ENCODE data around the gene GHRHR. TPM values are rescaled to one million over a fixed set of nuclear protein-coding genes. Genes with fewer than 3 reads are reported as not detected.
A peak's percentile ranks its signal among the peaks of the same experiment; 100 is the strongest.

The GHRHR gene
- total RNA-seq, 1 donor from 2014 or later: not detected

DNA sequence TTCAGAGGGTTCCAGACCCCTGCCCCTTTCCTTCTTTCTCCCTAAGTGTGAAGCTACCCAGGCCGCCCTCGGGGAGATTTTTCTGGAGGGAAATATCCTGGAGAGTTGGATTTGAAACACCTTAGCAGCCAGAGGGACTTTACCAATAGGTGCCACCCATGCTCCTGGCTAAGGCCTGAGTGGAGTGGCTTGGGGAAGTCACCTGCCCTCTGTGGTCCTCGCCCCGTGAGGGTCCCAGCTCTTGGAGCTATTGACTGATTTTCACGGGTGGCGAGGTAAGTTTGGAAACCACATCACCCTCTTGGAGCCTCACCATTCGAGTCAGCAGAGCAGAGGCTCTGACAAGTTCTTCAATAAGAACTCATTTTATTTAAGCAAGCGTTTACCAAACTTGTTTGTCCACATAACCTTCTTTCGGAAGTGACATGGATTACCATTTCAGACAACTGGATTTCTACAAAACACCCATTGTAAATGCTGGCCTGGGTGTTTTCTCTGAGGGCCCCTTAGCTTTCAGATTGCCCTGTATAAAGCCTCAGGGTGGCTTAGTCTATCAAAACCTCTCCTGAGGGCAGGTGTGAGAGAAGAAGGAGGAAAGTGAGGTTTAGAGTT is 31.7 kb upstream of the GHRHR start:
- Mint-ChIP-seq H3K9me3 (no peaks in the 10 kb centered on the region), H3K4me1 (ENCODE audit: low read depth) (no peaks in the 10 kb centered on the region), H3K4me3 (no peak overlapping the region), H3K36me3 (ENCODE audit: low read depth) (no peaks in the 10 kb centered on the region), H3K27me3 (ENCODE audit: insufficient read depth) (peaks cover 2% of the 10 kb centered on the region), H3K27ac (no peak overlapping the region)
- intact Hi-C loops (cut with micrococcal nuclease): no loop called here
- DNase-seq (ENCODE audit: low spot score): no peak

DNA sequence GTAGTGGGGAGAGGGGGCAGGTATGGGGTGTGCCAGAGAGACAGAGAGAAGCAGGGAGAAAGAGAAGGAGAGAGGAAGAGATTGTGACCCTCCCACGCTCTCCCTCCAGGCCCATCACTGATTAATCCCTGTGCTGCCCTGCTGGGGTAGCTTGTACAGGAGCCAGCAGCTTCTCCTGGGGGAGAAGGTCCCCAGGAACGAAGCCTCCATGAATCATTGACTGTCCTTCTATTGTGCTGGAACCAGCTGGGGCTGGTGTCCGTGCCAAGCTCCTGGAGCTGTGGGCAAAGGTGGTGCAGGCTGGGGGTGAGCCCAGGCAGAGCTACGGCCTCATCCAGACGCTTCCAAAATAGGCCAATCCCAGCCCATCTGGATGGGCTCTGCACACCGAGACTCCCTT is 31.2 kb upstream of the GHRHR start:
- no peaks in the 10 kb centered on the region for H3K36me3 Mint-ChIP-seq (ENCODE audit: low read depth)
- no peaks in the 10 kb centered on the region for H3K9me3 Mint-ChIP-seq
- DNase-seq (ENCODE audit: low spot score): no peak
- H3K4me3 Mint-ChIP-seq: no peak overlapping the region
- intact Hi-C loops (cut with micrococcal nuclease): no loop called here
- no peak overlapping the region for H3K27ac Mint-ChIP-seq
- peaks cover 5% of the 10 kb centered on the region for H3K27me3 Mint-ChIP-seq (ENCODE audit: insufficient read depth)
- H3K4me1 Mint-ChIP-seq (ENCODE audit: low read depth): no peaks in the 10 kb centered on the region

DNA sequence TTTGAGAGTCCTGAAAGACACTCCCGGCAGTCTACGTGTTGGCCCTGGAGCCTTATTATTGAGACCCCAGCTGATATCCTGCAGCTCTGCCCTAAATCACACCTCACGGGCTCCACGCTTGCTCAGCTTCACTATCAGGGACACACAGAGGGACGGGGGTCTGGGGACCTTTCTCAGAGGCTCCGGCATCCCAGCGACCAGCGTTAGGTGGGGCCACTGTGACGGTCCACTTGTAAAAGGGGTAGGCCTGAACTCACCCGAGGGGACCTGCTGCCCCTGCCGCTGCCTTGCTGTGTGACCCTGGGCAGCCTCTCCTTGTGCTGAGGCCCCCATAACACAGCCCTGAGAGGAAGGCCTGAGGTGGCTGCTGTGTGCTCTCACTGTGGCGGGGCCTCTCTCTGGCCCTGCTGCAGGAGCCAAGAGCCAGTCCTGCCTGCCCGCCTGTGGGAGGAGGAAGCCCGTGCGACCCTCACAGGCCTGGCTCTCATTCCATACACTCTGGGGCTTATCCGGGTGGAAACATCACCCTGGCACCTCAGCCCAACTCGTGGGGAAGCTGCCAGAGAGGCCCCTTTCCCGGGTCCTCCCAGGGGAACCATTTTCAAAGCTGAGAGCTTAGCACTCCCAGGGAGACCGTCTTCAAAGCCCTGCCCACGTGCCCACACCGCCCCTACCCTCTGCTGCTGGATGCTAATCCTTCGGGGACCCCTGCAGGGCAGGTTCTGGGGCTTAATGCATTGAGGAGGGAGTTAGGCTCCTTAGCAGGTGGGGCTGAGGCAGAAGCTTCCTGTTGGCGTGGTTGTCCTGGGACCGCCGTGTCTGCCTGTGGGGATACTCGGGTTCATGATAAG is 30.4 kb upstream of the GHRHR start:
- intact Hi-C loops (cut with micrococcal nuclease): no loop called here
- Mint-ChIP-seq H3K27ac (no peak overlapping the region), H3K27me3 (ENCODE audit: insufficient read depth) (peaks cover 6% of the 10 kb centered on the region), H3K9me3 (no peaks in the 10 kb centered on the region), H3K36me3 (ENCODE audit: low read depth) (no peaks in the 10 kb centered on the region), H3K4me1 (ENCODE audit: low read depth) (no peaks in the 10 kb centered on the region), H3K4me3 (no peak overlapping the region)
- DNase-seq (ENCODE audit: low spot score): no peak

DNA sequence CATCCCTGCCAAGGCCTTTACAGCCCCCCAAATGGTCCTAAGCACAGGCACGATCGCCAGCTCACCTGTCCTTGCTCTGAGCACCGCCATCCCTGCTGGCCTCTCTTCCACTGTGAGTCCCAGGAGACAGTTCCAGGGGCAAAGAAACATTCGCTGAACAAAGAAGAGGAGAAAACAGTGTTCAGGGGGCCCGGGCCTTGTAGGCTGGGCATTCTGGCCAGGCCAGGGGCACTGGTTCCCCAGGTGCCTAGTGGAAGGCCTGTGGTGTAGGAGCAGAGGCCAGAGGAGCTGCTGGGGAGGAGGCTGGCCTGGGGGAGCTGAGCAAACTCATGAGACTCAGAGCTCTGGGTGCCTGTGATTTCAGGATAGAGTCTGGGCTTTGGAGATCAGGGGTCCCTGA is 29.5 kb upstream of the GHRHR start:
- Mint-ChIP-seq H3K4me1 (ENCODE audit: low read depth) (no peaks in the 10 kb centered on the region), H3K27ac (no peak overlapping the region), H3K27me3 (ENCODE audit: insufficient read depth) (peaks cover 6% of the 10 kb centered on the region), H3K9me3 (no peaks in the 10 kb centered on the region), H3K4me3 (no peak overlapping the region), H3K36me3 (ENCODE audit: low read depth) (no peaks in the 10 kb centered on the region)
- no peak for DNase-seq (ENCODE audit: low spot score)
- intact Hi-C loops (cut with micrococcal nuclease): no loop called here

GRCh38 chr7:30934732-30935568 is 28.8 kb upstream of the GHRHR start:
- Mint-ChIP-seq H3K9me3 (no peaks in the 10 kb centered on the region), H3K27ac (no peak overlapping the region), H3K36me3 (ENCODE audit: low read depth) (no peaks in the 10 kb centered on the region), H3K4me3 (no peak overlapping the region), H3K4me1 (ENCODE audit: low read depth) (no peaks in the 10 kb centered on the region), H3K27me3 (ENCODE audit: insufficient read depth) (peaks cover 12% of the 10 kb centered on the region)
- intact Hi-C loops (cut with micrococcal nuclease): no loop called here
- no peak for DNase-seq (ENCODE audit: low spot score)

DNA sequence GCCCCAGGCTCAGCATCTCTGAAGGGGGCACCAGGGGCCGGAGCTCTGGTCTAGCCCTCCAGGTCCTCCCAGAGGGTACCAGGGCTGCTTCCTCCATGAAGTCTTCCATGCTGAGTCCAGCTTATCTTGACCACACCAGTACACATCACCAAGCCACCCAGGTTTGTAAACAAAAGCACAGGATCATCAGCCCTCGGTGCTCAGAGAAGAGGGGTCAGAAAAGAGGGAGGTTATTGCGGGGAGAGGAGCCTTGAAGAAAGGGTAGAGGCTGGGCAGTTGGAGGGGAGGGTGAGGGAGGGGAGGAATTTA is 28.2 kb upstream of the GHRHR start:
- no peaks in the 10 kb centered on the region for H3K36me3 Mint-ChIP-seq (ENCODE audit: low read depth)
- intact Hi-C loops (cut with micrococcal nuclease): no loop called here
- no peak for DNase-seq (ENCODE audit: low spot score)
- no peak overlapping the region for H3K27ac Mint-ChIP-seq
- H3K4me3 Mint-ChIP-seq: no peak overlapping the region
- H3K9me3 Mint-ChIP-seq: no peaks in the 10 kb centered on the region
- peaks cover 18% of the 10 kb centered on the region for H3K27me3 Mint-ChIP-seq (ENCODE audit: insufficient read depth)
- no peaks in the 10 kb centered on the region for H3K4me1 Mint-ChIP-seq (ENCODE audit: low read depth)

DNA sequence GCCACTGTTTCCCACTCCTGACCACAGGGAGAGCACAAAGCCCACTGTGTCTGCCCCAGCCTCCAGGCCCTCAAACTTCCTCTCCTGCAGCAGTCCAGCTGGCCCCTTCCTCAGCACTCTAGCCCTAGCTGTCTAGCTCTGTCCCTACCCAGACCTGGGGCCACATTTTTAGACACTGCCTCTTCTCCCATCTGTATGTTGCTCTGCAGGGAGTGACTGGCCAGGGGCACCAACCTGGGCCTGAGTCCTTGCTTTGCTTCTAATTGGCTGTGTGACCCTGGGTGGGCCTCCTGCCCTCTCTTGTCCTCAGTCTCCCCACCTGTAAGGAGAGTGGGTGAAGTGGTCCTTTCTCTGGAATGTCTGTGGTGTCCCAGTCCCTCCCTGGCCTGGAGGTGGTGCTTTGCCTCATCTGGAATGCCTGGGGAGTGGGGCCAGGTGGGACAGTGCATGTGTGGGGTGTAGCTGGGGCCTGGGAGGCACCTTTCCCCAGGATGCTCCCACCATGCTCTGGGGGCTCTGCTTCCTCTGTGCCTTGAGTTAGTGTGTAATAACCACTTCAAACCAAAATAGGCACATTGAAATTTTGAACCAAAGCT is 27.0 kb upstream of the GHRHR start:
- Mint-ChIP-seq H3K27ac (no peak overlapping the region), H3K36me3 (ENCODE audit: low read depth) (no peaks in the 10 kb centered on the region), H3K27me3 (ENCODE audit: insufficient read depth) (peaks cover 27% of the 10 kb centered on the region), H3K4me3 (no peak overlapping the region), H3K9me3 (no peaks in the 10 kb centered on the region), H3K4me1 (ENCODE audit: low read depth) (no peaks in the 10 kb centered on the region)
- no peak for DNase-seq (ENCODE audit: low spot score)
- intact Hi-C loops (cut with micrococcal nuclease): no loop called here

DNA sequence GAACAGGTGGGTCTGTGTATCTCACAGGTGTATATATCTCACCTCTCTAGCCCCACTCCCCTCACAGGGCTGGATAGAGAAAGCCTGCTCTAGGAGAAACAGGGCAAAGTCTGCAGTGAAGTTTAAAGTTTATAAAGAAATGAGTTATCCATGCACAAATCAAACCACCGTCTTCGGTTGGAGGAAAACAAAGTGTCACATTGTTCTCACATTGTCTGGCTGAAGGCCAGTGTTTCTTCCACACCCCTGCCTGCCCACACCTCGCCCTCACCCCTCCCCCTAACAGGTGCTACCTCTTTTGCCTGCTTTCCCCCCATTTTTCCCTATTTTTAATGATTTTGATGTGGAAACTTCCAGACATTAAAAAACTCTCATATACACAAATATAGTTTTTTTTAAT is 26.3 kb upstream of the GHRHR start:
- peaks cover 29% of the 10 kb centered on the region for H3K27me3 Mint-ChIP-seq (ENCODE audit: insufficient read depth)
- H3K4me3 Mint-ChIP-seq: no peak overlapping the region
- intact Hi-C loops (cut with micrococcal nuclease): no loop called here

DNA sequence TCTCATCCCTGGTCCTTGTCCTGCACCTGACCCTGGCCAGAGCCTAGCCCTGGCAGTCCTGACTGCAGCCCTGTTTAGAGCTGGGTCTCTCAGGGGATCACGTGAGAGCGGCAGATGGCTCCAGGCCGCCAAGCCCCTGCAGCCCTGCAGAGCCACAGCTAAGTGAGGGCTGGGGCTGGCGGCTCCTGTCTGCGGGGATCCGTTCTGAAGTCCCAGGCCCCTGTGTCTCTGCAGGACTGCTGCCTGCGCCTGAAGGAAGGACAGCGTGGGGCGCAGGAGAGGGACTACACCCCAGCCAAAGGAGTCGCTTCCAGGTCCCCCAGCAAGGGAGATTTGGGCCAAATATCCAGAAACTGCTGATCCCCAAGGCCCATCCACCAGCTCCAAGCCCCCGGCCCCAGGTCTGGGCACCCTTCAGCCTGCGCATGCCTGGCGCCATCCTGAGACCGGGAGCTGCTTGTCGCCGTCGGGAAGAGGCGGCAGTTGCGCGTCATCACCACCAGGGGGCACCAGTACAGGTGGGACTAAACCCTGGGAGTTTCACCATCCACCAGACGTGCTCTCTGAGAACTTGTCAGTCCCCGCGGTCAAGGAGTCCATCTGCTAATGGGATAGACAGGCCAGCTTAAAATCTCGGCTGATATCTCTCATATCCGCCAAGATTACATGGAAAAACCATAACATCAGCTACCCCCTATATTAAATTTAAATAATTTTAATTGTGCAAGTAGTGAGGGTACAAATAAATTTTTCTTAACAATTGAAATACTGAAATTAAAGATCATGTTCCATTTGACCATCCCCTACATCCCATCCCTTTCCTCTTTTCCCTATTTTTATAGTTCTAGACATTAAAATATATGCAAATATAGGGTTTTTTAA is 25.1 kb upstream of the GHRHR start:
- Mint-ChIP-seq H3K4me1 (ENCODE audit: low read depth) (no peaks in the 10 kb centered on the region), H3K36me3 (ENCODE audit: low read depth) (no peaks in the 10 kb centered on the region), H3K27ac (no peak overlapping the region), H3K27me3 (ENCODE audit: insufficient read depth) (peaks cover 37% of the 10 kb centered on the region), H3K9me3 (no peaks in the 10 kb centered on the region), H3K4me3 (no peak overlapping the region)
- intact Hi-C loops (cut with micrococcal nuclease): loop anchor here (1.0 to 2.0 kb wide), 2 partner anchors 36 to 138 kb away; no protein-coding TSS in a partner anchor
- DNase-seq (ENCODE audit: low spot score): peak; percentile 55

More for the DNA sequence above, 26.3 kb upstream of the GHRHR start:
- no peak overlapping the region for H3K27ac Mint-ChIP-seq
- no peaks in the 10 kb centered on the region for H3K4me1 Mint-ChIP-seq (ENCODE audit: low read depth)
- DNase-seq (ENCODE audit: low spot score): no peak
- no peaks in the 10 kb centered on the region for H3K9me3 Mint-ChIP-seq
- no peaks in the 10 kb centered on the region for H3K36me3 Mint-ChIP-seq (ENCODE audit: low read depth)

GRCh38 chr7:30941582-30942323 is 22.0 kb upstream of the GHRHR start:
- H3K36me3 Mint-ChIP-seq (ENCODE audit: low read depth): no peaks in the 10 kb centered on the region
- H3K27ac Mint-ChIP-seq: no peak overlapping the region
- H3K27me3 Mint-ChIP-seq (ENCODE audit: insufficient read depth): peaks cover 45% of the 10 kb centered on the region
- peaks cover 8% of the 10 kb centered on the region for H3K9me3 Mint-ChIP-seq
- no peaks in the 10 kb centered on the region for H3K4me1 Mint-ChIP-seq (ENCODE audit: low read depth)
- intact Hi-C loops (cut with micrococcal nuclease): no loop called here
- no peak overlapping the region for H3K4me3 Mint-ChIP-seq
- no peak for DNase-seq (ENCODE audit: low spot score)

DNA sequence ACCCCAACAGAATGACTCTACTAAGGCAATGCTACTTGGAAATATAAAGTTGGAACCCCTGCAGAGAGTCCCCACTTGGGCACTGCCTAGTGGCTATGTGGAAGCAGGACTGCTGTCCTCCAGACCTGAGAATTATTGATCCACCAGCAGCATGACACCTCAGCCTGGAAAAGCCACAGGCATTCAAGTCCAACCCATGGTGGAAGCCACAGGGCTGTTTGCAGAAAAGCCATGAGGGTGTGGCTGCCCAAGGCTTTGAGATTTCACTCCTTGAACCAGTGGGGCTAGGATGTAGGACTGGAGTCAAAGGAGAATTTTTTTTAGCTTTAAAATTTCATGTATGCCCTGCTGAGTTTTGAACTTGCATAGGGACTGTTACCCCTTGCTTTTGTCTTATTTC is 13.6 kb upstream of the GHRHR start:
- no peak for DNase-seq (ENCODE audit: low spot score)
- Mint-ChIP-seq H3K27me3 (ENCODE audit: insufficient read depth) (peaks cover 10% of the 10 kb centered on the region), H3K36me3 (ENCODE audit: low read depth) (no peaks in the 10 kb centered on the region), H3K9me3 (peaks cover 3% of the 10 kb centered on the region), H3K27ac (no peak overlapping the region), H3K4me3 (no peak overlapping the region), H3K4me1 (ENCODE audit: low read depth) (no peaks in the 10 kb centered on the region)
- intact Hi-C loops (cut with micrococcal nuclease): no loop called here

- peaks cover 8% of the 10 kb centered on the region for H3K27me3 Mint-ChIP-seq (ENCODE audit: insufficient read depth)
These were observed 8.8 kb upstream of the GHRHR start for GRCh38 chr7:30954914-30955313.

More at GRCh38 chr7:30954914-30955313, 8.8 kb upstream of the GHRHR start:
- H3K36me3 Mint-ChIP-seq (ENCODE audit: low read depth): no peaks in the 10 kb centered on the region
- no peak overlapping the region for H3K4me3 Mint-ChIP-seq
- no peak for DNase-seq (ENCODE audit: low spot score)
- no peaks in the 10 kb centered on the region for H3K4me1 Mint-ChIP-seq (ENCODE audit: low read depth)
- intact Hi-C loops (cut with micrococcal nuclease): no loop called here
- H3K9me3 Mint-ChIP-seq: no peaks in the 10 kb centered on the region
- no peak overlapping the region for H3K27ac Mint-ChIP-seq

All from activated T-helper 1 cell treated with anti-CD3 and anti-CD28 coated beads, Interleukin-12 subunit alpha, Interleukin-12 subunit beta, Interleukin-2, Interleukin-4 antibody, amounts not matched to agents 30 ng/mL and 10 ng/mL and 1 ng/mL, durations not matched to agents 14 hours and 24 hours and 36 hours (primary cell).